Nephron (organoid): Measurements from ENCODE around the gene FCAMR.

Experiments
- H3K27ac Mint-ChIP-seq, 3 experiments: 2 replicates each; pipeline ENCODE4 v1.8.0; 2020; ENCODE audit warnings: mixed read lengths in 3 of 3, mild to moderate bottlenecking in 2 of 3, moderate library complexity in 1 of 3
- H3K27me3 Mint-ChIP-seq: 2 replicates; pipeline ENCODE4 v1.8.0; 2021; ENCODE audit warnings: low read depth, mild to moderate bottlenecking, moderate library complexity, mixed read lengths
- H3K36me3 Mint-ChIP-seq: 2 replicates; pipeline ENCODE4 v1.8.0; 2020; ENCODE audit warnings: low read depth, mixed read lengths
- H3K4me1 Mint-ChIP-seq: 2 replicates; pipeline ENCODE4 v1.8.0; 2020; ENCODE audit warnings: mixed read lengths
- H3K4me3 Mint-ChIP-seq, 3 experiments: 2 replicates each; pipeline ENCODE4 v1.8.0; 2020; ENCODE audit warnings: mild to moderate bottlenecking in 3 of 3, mixed read lengths in 3 of 3, moderate library complexity in 2 of 3
- H3K9me3 Mint-ChIP-seq: 2 replicates; pipeline ENCODE4 v1.8.0; 2020; ENCODE audit warnings: mixed read lengths
- TF ChIP-seq, protein P1 (sequence below), 3 experiments: fragments of 200-600 bp; sonication (generic); IDR thresholded peaks; one replicate each; pipeline ENCODE4 v1.5.0; 2021; ENCODE audit warnings: antibody characterized with exemption in 3 of 3; ENCODE audit not compliant: unreplicated experiment in 3 of 3

Gene FCAMR

GRCh38 chr1:206944703-206945102, 25.6 kb downstream of the FCAMR start:
- Mint-ChIP-seq H3K4me1 (no peaks in the 10 kb centered on the region), H3K27me3 (peaks cover 46% of the 10 kb centered on the region), H3K36me3 (no peaks in the 10 kb centered on the region), H3K4me3 (no peak overlapping the region), H3K27ac (no peak overlapping the region), H3K9me3 (no peaks in the 10 kb centered on the region)
- TF ChIP-seq, protein P1, sequence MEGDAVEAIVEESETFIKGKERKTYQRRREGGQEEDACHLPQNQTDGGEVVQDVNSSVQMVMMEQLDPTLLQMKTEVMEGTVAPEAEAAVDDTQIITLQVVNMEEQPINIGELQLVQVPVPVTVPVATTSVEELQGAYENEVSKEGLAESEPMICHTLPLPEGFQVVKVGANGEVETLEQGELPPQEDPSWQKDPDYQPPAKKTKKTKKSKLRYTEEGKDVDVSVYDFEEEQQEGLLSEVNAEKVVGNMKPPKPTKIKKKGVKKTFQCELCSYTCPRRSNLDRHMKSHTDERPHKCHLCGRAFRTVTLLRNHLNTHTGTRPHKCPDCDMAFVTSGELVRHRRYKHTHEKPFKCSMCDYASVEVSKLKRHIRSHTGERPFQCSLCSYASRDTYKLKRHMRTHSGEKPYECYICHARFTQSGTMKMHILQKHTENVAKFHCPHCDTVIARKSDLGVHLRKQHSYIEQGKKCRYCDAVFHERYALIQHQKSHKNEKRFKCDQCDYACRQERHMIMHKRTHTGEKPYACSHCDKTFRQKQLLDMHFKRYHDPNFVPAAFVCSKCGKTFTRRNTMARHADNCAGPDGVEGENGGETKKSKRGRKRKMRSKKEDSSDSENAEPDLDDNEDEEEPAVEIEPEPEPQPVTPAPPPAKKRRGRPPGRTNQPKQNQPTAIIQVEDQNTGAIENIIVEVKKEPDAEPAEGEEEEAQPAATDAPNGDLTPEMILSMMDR (IDR thresholded peaks at IDR 0.05; ENCODE audit: unreplicated experiment in 3 of 3) = no peak

GRCh38 chr1:206941766-206942418, 28.4 kb downstream of the FCAMR start:
- TF ChIP-seq, protein P1 (IDR thresholded peaks at IDR 0.05; ENCODE audit: unreplicated experiment in 3 of 3) = no peak
- Mint-ChIP-seq H3K27me3 (peaks cover 47% of the 10 kb centered on the region), H3K27ac (no peak overlapping the region), H3K4me3 (no peak overlapping the region), H3K36me3 (no peaks in the 10 kb centered on the region), H3K9me3 (no peaks in the 10 kb centered on the region), H3K4me1 (no peaks in the 10 kb centered on the region)

GRCh38 chr1:206940588-206940936, 29.7 kb downstream of the FCAMR start:
- no peak overlapping the region for H3K4me3 Mint-ChIP-seq
- no peaks in the 10 kb centered on the region for H3K4me1 Mint-ChIP-seq
- peaks cover 38% of the 10 kb centered on the region for H3K27me3 Mint-ChIP-seq
- TF ChIP-seq, protein P1 (IDR thresholded peaks at IDR 0.05; ENCODE audit: unreplicated experiment in 3 of 3) = no peak
- no peaks in the 10 kb centered on the region for H3K36me3 Mint-ChIP-seq
- H3K27ac Mint-ChIP-seq = no peak overlapping the region
- no peaks in the 10 kb centered on the region for H3K9me3 Mint-ChIP-seq

- Mint-ChIP-seq H3K36me3 (no peaks in the 10 kb centered on the region), H3K27ac (no peak overlapping the region)
- TF ChIP-seq, protein P1 (IDR thresholded peaks at IDR 0.05; ENCODE audit: unreplicated experiment in 3 of 3) = no peak
Observed at GRCh38 chr1:206939841-206940587, 30.2 kb downstream of the FCAMR start.

DNA sequence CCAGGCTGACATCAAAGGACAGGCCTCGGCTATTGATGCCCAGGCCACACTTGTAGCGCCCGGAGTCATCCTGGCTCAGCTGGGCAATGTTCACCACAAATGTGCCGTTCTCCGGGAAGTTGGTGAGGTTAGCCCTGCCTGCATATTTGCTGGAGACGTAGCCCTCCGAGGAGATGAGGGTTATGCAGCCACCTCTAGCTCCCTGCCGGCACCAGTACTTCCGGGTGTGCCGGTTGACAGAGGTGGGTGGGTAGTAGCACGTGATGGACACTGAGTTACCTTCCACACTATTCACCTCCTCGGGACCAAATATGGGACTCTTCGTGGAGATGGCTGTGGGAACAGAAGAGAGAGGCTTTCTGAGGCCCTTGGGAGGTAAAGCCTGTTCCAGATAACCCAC, 31.1 kb downstream of the FCAMR start:
- no peaks in the 10 kb centered on the region for H3K36me3 Mint-ChIP-seq
- H3K27ac Mint-ChIP-seq = no peak overlapping the region
- TF ChIP-seq, protein P1 (IDR thresholded peaks at IDR 0.05; ENCODE audit: unreplicated experiment in 3 of 3) = no peak
- peaks cover 33% of the 10 kb centered on the region for H3K27me3 Mint-ChIP-seq
- no peaks in the 10 kb centered on the region for H3K4me1 Mint-ChIP-seq
- no peak overlapping the region for H3K4me3 Mint-ChIP-seq
- H3K9me3 Mint-ChIP-seq = no peaks in the 10 kb centered on the region

More at GRCh38 chr1:206939841-206940587, 30.2 kb downstream of the FCAMR start:
- H3K4me3 Mint-ChIP-seq = no peak overlapping the region
- H3K4me1 Mint-ChIP-seq = no peaks in the 10 kb centered on the region
- H3K27me3 Mint-ChIP-seq = peaks cover 38% of the 10 kb centered on the region
- H3K9me3 Mint-ChIP-seq = no peaks in the 10 kb centered on the region

DNA sequence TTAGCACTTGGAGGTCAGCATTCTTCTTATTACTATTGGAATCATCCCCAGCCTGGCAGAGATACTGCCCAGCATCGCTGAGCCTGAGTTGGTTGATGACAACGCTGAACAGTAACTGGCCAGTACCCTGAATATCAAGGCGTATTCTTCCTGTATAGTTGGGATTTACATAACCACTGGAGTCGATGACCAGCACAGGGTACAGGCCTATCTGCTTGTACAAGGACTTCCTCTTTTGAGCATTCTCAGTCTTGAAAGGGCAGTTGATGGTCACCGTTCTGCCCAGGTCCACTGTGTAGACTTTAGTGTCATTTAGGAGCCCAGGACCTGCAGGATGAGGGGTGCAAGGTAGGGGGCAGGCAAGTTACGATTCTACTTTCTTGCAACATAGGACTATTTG, 32.8 kb downstream of the FCAMR start:
- H3K36me3 Mint-ChIP-seq = no peaks in the 10 kb centered on the region
- H3K4me3 Mint-ChIP-seq = no peak overlapping the region
- no peaks in the 10 kb centered on the region for H3K4me1 Mint-ChIP-seq
- peaks cover 26% of the 10 kb centered on the region for H3K27me3 Mint-ChIP-seq
- H3K9me3 Mint-ChIP-seq = no peaks in the 10 kb centered on the region
- TF ChIP-seq, protein P1 (IDR thresholded peaks at IDR 0.05; ENCODE audit: unreplicated experiment in 3 of 3) = no peak
- H3K27ac Mint-ChIP-seq = no peak overlapping the region
